WTC11 (cell line): ENCODE results near the gene SPACA9. TPM values are rescaled to one million over a fixed set of nuclear protein-coding genes. Genes with fewer than 3 reads are reported as not detected.
A peak's percentile ranks its signal among the peaks of the same experiment; 100 is the strongest.

Experiments
- ATAC-seq: fragments of 200-7000 bp; cut with Tn5 transposase; 2 replicates; pipeline ENCODE4 v1.10.0; 2021; ENCODE audit warnings: mild to moderate bottlenecking, moderate library complexity
- Bru-seq: library from RNA; stranded (reverse); fragments of 400-500 nt; gene quantifications from one replicate; lab custom pipeline; 2021; lab: Mats Ljungman, UMichigan
- CTCF ChIA-PET: fragments of 300-600 bp; sonication (Branson Sonifier 250); formaldehyde crosslinking; loops from one replicate; lab custom pipeline; 2021; ENCODE audit warnings: antibody characterized with exemption; lab: Charles Lee
- POLR2A ChIA-PET: fragments of 350-600 bp; sonication (Branson Sonifier 250); formaldehyde crosslinking; loops from one replicate; lab custom pipeline; 2021; ENCODE audit warnings: antibody characterized with exemption; lab: Charles Lee
- DNase-seq: peaks from one replicate; pipeline ENCODE4 v3.0.0; 2021; ENCODE audit warnings: low spot score
- H3K27ac Mint-ChIP-seq: 2 replicates; pipeline ENCODE4 v1.8.0; 2021; ENCODE audit warnings: mixed read lengths
- H3K27me3 Mint-ChIP-seq: 2 replicates; pipeline ENCODE4 v1.8.0; 2021; ENCODE audit warnings: low read depth, mild to moderate bottlenecking, moderate library complexity, mixed read lengths
- H3K36me3 Mint-ChIP-seq: 2 replicates; pipeline ENCODE4 v1.8.0; 2021; ENCODE audit warnings: mixed read lengths
- H3K4me1 Mint-ChIP-seq: 2 replicates; pipeline ENCODE4 v1.8.0; 2022; ENCODE audit warnings: mixed read lengths
- H3K4me3 Mint-ChIP-seq: 2 replicates; pipeline ENCODE4 v1.8.0; 2021; ENCODE audit warnings: mild to moderate bottlenecking, moderate library complexity, mixed read lengths
- H3K9me3 Mint-ChIP-seq: 2 replicates; pipeline ENCODE4 v1.8.0; 2021; ENCODE audit warnings: mixed read lengths
- ELF4 ChIP-seq: sonication (generic); formaldehyde crosslinking; IDR thresholded peaks from 2 replicates; pipeline ENCODE4 v1.8.1; 2022; ENCODE audit warnings: low read depth, mild to moderate bottlenecking, moderate library complexity, missing genetic modification reagents
- ESRRA ChIP-seq: sonication (generic); formaldehyde crosslinking; IDR thresholded peaks from 2 replicates; pipeline ENCODE4 v1.8.1; 2022; ENCODE audit warnings: mild to moderate bottlenecking, missing genetic modification reagents, borderline replicate concordance
- SMAD3 ChIP-seq: sonication (generic); formaldehyde crosslinking; IDR thresholded peaks from 2 replicates; pipeline ENCODE4 v1.8.0; 2022; ENCODE audit warnings: missing genetic modification reagents, mild to moderate bottlenecking, borderline replicate concordance
- SMAD4 ChIP-seq: sonication (generic); formaldehyde crosslinking; IDR thresholded peaks from 2 replicates; pipeline ENCODE4 v1.8.0; 2022; ENCODE audit warnings: mild to moderate bottlenecking, missing genetic modification reagents
- TEAD1 ChIP-seq: sonication (generic); formaldehyde crosslinking; IDR thresholded peaks from 2 replicates; pipeline ENCODE4 v1.8.0; 2022; ENCODE audit warnings: mild to moderate bottlenecking, missing genetic modification reagents
- ZNF263 ChIP-seq: sonication (generic); formaldehyde crosslinking; IDR thresholded peaks from 2 replicates; pipeline ENCODE4 v1.8.1; 2022; ENCODE audit warnings: low read depth, mild to moderate bottlenecking, moderate library complexity, missing genetic modification reagents
- ZNF423 ChIP-seq: fragments of 250-450 bp; sonication (Bioruptor Pico); IDR thresholded peaks from 2 replicates; pipeline ENCODE4 v2.1.2; 2022; ENCODE audit warnings: mild to moderate bottlenecking, moderate library complexity
- long read RNA-seq, 3 experiments: library from RNA in 1 of 3; library from capped mRNA in 1 of 3; library from polyadenylated mRNA in 1 of 3; unstranded in 2 of 3; stranded (forward) in 1 of 3; transcript quantifications; one replicate each; pipeline ENCODE4 v2.0.0, GENCODE V29; 2021
- total RNA-seq: library from RNA; stranded (reverse); gene quantifications from 3 replicates; pipeline ENCODE4 v1.2.3, GENCODE V29; 2021
- TF ChIP-seq, protein P1 (sequence below): sonication (generic); formaldehyde crosslinking; conservative IDR thresholded peaks from 2 replicates; pipeline ENCODE4 v1.8.1; 2023; ENCODE audit warnings: mild to moderate bottlenecking, low read depth, missing genetic modification reagents, moderate library complexity
- TF ChIP-seq, protein P2 (sequence below): sonication (generic); formaldehyde crosslinking; IDR thresholded peaks from 2 replicates; pipeline ENCODE4 v1.8.0; 2022; ENCODE audit warnings: missing genetic modification reagents
- TF ChIP-seq, protein P3 (sequence below): sonication (generic); formaldehyde crosslinking; IDR thresholded peaks from 2 replicates; pipeline ENCODE4 v1.8.0; 2023; ENCODE audit warnings: missing genetic modification reagents
- TF ChIP-seq, protein P4 (sequence below): sonication (generic); formaldehyde crosslinking; IDR thresholded peaks from 2 replicates; pipeline ENCODE4 v1.8.1; 2023; ENCODE audit warnings: mild to moderate bottlenecking, missing genetic modification reagents, moderate library complexity
- TF ChIP-seq, protein P5 (sequence below): fragments of 250-450 bp; sonication (Bioruptor Pico); IDR thresholded peaks from 2 replicates; pipeline ENCODE4 v1.9.0; 2021; ENCODE audit warnings: moderate library complexity, mild to moderate bottlenecking, inconsistent platforms, borderline replicate concordance
- TF ChIP-seq, protein P6 (sequence below): sonication (generic); formaldehyde crosslinking; IDR thresholded peaks from 2 replicates; pipeline ENCODE4 v1.8.1; 2023; ENCODE audit warnings: mild to moderate bottlenecking, missing genetic modification reagents
- TF ChIP-seq, protein P7 (sequence below): sonication (generic); formaldehyde crosslinking; IDR thresholded peaks from 2 replicates; pipeline ENCODE4 v1.8.1; 2023; ENCODE audit warnings: mild to moderate bottlenecking, missing genetic modification reagents, borderline replicate concordance

Gene SPACA9
- total RNA-seq (0.48 to 1.8 TPM (median 1.5 TPM) in 3 replicates), Bru-seq, nascent RNA (percentile 27 among the genes with signal in this experiment)
- long read RNA-seq, experiment 1, partial matches to known transcripts = 0 of 2 reads
- long read RNA-seq, experiment 1, other reads (novel, unspliced or antisense) = 1 of 2 reads
- long read RNA-seq, experiment 2, partial matches to known transcripts = 0 of 1 reads
- long read RNA-seq, experiment 2, other reads (novel, unspliced or antisense) = 1 of 1 reads
- long read RNA-seq, experiment 3 = 0 reads

DNA sequence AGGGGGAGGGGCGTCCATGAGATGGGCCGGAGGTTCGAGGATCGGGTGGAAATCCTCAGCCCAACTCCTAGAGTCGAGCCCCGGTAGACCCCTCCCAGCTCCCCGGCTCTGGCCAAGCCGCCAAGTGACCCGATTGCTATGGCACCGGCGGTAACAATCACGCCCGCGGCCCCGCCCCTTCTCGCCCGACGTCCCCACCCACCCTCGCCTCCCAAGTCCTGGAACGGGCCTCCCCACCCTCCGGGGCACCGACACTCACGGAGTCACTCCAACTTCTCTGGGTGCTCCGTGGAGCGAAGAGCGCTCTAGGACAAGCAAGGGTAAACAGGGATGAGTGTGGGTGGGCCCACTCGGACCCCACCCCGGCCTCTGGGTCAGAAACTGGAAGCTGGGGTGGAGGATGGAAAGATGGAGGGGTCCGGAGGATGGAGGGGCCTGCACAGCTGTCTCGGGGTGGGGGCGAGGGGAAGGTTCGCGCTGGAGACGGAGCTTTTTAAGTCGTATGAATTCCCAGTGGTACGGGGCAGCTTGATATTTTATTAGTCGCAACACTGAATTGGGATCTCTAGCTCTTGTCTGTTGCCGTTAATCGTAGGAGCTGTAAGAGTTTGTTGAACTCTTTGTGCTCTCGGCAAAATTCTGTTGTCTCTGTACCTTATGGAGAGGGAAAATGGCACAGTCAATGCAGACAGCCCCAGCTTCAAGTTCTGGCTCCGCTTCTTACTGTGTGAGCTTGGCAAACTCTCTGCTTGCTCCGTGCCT, at the start of gene SPACA9:
Gene SPACA9, plus strand, starts transcription at position 204 of the 762 bp plus-strand sequence. CDS start 5,050 bp downstream, outside the sequence.
- ATAC-seq (peak; percentile 84), DNase-seq (peak; percentile 70)
- Mint-ChIP-seq H3K4me3 (peak within 1 kb of the TSS; percentile 74), H3K27ac (no peak within 1 kb of the TSS), H3K4me1 (0 out of 2 replicates have a peak, but pooled peaks cover 3% of the 10 kb centered on the region), H3K9me3 (no peaks in the 10 kb centered on the region), H3K36me3 (no peaks in the 10 kb centered on the region), H3K27me3 (peaks cover 42% of the 10 kb centered on the region)
- CTCF ChIA-PET = interaction anchor here (0.7 to 2.4 kb wide), 7 partner anchors 23 to 469 kb away, joined by 3 to 17 read pairs (median 3); partner anchors contain the start of gene CFAP77
- POLR2A ChIA-PET = interaction anchor here (0.7 to 0.8 kb wide), 2 partner anchors 30 to 766 kb away, joined by 3 read pairs; no protein-coding TSS in a partner anchor
- TF ChIP-seq, protein P1, sequence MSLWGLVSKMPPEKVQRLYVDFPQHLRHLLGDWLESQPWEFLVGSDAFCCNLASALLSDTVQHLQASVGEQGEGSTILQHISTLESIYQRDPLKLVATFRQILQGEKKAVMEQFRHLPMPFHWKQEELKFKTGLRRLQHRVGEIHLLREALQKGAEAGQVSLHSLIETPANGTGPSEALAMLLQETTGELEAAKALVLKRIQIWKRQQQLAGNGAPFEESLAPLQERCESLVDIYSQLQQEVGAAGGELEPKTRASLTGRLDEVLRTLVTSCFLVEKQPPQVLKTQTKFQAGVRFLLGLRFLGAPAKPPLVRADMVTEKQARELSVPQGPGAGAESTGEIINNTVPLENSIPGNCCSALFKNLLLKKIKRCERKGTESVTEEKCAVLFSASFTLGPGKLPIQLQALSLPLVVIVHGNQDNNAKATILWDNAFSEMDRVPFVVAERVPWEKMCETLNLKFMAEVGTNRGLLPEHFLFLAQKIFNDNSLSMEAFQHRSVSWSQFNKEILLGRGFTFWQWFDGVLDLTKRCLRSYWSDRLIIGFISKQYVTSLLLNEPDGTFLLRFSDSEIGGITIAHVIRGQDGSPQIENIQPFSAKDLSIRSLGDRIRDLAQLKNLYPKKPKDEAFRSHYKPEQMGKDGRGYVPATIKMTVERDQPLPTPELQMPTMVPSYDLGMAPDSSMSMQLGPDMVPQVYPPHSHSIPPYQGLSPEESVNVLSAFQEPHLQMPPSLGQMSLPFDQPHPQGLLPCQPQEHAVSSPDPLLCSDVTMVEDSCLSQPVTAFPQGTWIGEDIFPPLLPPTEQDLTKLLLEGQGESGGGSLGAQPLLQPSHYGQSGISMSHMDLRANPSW (CRISPR knock-in tag) = no peak
- TF ChIP-seq ESRRA (CRISPR knock-in tag) = no peak

DNA sequence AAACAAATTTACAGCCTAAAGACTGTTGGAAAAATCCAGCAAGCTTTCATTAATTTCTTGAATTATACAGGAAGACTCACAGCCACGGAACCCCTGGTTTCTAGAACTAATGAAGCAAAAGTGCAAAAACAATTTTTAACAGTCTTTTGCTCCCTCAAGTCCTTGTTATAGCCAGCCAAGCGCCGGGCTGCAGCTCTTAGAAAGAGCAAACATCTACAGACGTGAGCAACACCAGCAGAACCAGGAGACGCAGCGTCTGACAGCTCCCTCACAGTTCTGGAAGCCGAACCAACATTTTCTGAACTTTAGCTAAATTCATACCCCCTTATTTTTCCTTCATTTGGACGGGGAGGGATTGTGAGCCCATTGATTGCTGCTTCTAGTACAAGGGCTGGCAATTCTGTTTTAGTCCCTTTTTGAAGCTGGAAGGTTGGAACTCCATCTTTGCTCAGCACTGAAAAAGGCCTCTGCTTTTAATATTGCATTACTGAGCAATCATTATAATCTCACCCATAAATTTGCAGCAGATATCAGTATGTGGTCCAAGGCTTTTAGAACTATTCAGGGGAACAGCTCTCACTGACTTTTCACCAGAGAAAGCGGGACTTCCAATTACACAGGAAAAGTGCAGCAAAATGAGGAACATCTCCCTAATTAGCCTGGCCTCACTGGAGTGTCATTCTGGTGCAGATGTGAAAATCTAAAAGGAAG, 46.4 kb upstream of the SPACA9 start:
- ChIA-PET CTCF (interaction anchor here (0.6 to 2.1 kb wide), 4 partner anchors 17 to 99 kb away, joined by 3 to 16 read pairs (median 4); no protein-coding TSS in a partner anchor), POLR2A (interaction anchor here (0.6 kb wide), 1 partner anchor 64 kb away, joined by 4 read pairs; no protein-coding TSS in a partner anchor)
- ATAC-seq (no peak), DNase-seq (no peak)
- Mint-ChIP-seq H3K27me3 (no peaks in the 10 kb centered on the region), H3K4me1 (no peaks in the 10 kb centered on the region), H3K4me3 (no peak overlapping the region), H3K9me3 (peaks cover 4% of the 10 kb centered on the region; the same call in 1 of the 2 replicates), H3K36me3 (no peaks in the 10 kb centered on the region), H3K27ac (no peak overlapping the region)
- TF ChIP-seq TEAD1 (no peak), ZNF263 (CRISPR knock-in tag) (no peak), SMAD4 (CRISPR knock-in tag) (no peak), ELF4 (CRISPR knock-in tag) (no peak), ZNF423 (no peak), SMAD3 (CRISPR knock-in tag) (no peak)
- TF ChIP-seq, protein P2, sequence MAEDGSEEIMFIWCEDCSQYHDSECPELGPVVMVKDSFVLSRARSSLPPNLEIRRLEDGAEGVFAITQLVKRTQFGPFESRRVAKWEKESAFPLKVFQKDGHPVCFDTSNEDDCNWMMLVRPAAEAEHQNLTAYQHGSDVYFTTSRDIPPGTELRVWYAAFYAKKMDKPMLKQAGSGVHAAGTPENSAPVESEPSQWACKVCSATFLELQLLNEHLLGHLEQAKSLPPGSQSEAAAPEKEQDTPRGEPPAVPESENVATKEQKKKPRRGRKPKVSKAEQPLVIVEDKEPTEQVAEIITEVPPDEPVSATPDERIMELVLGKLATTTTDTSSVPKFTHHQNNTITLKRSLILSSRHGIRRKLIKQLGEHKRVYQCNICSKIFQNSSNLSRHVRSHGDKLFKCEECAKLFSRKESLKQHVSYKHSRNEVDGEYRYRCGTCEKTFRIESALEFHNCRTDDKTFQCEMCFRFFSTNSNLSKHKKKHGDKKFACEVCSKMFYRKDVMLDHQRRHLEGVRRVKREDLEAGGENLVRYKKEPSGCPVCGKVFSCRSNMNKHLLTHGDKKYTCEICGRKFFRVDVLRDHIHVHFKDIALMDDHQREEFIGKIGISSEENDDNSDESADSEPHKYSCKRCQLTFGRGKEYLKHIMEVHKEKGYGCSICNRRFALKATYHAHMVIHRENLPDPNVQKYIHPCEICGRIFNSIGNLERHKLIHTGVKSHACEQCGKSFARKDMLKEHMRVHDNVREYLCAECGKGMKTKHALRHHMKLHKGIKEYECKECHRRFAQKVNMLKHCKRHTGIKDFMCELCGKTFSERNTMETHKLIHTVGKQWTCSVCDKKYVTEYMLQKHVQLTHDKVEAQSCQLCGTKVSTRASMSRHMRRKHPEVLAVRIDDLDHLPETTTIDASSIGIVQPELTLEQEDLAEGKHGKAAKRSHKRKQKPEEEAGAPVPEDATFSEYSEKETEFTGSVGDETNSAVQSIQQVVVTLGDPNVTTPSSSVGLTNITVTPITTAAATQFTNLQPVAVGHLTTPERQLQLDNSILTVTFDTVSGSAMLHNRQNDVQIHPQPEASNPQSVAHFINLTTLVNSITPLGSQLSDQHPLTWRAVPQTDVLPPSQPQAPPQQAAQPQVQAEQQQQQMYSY (CRISPR knock-in tag) = no peak
- TF ChIP-seq, protein P3, sequence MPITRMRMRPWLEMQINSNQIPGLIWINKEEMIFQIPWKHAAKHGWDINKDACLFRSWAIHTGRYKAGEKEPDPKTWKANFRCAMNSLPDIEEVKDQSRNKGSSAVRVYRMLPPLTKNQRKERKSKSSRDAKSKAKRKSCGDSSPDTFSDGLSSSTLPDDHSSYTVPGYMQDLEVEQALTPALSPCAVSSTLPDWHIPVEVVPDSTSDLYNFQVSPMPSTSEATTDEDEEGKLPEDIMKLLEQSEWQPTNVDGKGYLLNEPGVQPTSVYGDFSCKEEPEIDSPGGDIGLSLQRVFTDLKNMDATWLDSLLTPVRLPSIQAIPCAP = no peak
- TF ChIP-seq, protein P4, sequence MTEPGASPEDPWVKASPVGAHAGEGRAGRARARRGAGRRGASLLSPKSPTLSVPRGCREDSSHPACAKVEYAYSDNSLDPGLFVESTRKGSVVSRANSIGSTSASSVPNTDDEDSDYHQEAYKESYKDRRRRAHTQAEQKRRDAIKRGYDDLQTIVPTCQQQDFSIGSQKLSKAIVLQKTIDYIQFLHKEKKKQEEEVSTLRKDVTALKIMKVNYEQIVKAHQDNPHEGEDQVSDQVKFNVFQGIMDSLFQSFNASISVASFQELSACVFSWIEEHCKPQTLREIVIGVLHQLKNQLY = no peak
- TF ChIP-seq, protein P5, sequence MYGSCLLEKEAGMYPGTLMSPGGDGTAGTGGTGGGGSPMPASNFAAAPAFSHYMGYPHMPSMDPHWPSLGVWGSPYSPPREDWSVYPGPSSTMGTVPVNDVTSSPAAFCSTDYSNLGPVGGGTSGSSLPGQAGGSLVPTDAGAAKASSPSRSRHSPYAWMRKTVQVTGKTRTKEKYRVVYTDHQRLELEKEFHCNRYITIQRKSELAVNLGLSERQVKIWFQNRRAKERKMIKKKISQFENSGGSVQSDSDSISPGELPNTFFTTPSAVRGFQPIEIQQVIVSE (CRISPR knock-in tag) = no peak
- TF ChIP-seq, protein P6, sequence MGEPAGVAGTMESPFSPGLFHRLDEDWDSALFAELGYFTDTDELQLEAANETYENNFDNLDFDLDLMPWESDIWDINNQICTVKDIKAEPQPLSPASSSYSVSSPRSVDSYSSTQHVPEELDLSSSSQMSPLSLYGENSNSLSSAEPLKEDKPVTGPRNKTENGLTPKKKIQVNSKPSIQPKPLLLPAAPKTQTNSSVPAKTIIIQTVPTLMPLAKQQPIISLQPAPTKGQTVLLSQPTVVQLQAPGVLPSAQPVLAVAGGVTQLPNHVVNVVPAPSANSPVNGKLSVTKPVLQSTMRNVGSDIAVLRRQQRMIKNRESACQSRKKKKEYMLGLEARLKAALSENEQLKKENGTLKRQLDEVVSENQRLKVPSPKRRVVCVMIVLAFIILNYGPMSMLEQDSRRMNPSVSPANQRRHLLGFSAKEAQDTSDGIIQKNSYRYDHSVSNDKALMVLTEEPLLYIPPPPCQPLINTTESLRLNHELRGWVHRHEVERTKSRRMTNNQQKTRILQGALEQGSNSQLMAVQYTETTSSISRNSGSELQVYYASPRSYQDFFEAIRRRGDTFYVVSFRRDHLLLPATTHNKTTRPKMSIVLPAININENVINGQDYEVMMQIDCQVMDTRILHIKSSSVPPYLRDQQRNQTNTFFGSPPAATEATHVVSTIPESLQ (CRISPR knock-in tag) = no peak
- TF ChIP-seq, protein P7, sequence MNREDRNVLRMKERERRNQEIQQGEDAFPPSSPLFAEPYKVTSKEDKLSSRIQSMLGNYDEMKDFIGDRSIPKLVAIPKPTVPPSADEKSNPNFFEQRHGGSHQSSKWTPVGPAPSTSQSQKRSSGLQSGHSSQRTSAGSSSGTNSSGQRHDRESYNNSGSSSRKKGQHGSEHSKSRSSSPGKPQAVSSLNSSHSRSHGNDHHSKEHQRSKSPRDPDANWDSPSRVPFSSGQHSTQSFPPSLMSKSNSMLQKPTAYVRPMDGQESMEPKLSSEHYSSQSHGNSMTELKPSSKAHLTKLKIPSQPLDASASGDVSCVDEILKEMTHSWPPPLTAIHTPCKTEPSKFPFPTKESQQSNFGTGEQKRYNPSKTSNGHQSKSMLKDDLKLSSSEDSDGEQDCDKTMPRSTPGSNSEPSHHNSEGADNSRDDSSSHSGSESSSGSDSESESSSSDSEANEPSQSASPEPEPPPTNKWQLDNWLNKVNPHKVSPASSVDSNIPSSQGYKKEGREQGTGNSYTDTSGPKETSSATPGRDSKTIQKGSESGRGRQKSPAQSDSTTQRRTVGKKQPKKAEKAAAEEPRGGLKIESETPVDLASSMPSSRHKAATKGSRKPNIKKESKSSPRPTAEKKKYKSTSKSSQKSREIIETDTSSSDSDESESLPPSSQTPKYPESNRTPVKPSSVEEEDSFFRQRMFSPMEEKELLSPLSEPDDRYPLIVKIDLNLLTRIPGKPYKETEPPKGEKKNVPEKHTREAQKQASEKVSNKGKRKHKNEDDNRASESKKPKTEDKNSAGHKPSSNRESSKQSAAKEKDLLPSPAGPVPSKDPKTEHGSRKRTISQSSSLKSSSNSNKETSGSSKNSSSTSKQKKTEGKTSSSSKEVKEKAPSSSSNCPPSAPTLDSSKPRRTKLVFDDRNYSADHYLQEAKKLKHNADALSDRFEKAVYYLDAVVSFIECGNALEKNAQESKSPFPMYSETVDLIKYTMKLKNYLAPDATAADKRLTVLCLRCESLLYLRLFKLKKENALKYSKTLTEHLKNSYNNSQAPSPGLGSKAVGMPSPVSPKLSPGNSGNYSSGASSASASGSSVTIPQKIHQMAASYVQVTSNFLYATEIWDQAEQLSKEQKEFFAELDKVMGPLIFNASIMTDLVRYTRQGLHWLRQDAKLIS (CRISPR knock-in tag) = no peak
